ENCODE data around the gene RIN2. TPM values are rescaled to one million over a fixed set of nuclear protein-coding genes. Genes with fewer than 3 reads are reported as not detected.

RIN2 gene
- total and polyA plus RNA-seq, 2 of the 13 experiments (the other 11 are each of a cell fraction or from before 2014, with no cell fraction given), result 2.5 to 5.1 TPM

DNA sequence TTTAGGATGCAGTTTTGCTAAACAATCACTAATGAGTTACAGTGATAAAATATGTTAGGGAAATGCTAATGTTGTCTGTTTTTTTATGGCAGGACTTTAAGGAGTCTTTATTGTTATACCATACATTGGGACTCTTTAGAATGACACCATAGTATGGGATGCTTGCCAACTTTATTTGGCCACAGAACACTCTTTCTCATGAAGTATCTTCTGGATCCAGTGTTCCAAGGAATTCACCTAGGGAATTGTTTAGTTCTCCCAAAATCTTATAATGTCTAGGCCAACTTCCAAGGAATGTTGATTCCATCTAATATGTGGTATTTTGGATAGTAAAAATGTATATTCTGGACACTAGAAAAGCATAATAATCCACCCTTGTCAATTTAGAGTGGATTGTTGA is 3.3 kb downstream of the RIN2 start:
- TF ChIP-seq, protein P1, sequence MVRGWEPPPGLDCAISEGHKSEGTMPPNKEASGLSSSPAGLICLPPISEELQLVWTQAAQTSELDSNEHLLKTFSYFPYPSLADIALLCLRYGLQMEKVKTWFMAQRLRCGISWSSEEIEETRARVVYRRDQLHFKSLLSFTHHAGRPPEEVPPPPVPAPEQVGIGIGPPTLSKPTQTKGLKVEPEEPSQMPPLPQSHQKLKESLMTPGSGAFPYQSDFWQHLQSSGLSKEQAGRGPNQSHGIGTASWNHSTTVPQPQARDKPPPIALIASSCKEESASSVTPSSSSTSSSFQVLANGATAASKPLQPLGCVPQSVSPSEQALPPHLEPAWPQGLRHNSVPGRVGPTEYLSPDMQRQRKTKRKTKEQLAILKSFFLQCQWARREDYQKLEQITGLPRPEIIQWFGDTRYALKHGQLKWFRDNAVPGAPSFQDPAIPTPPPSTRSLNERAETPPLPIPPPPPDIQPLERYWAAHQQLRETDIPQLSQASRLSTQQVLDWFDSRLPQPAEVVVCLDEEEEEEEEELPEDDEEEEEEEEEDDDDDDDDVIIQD (CRISPR knock-in tag; IDR thresholded peaks at IDR 0.05; ENCODE audit: low read depth), result no peak
- TF ChIP-seq CHD2 (IDR thresholded peaks at IDR 0.05; ENCODE audit: low read depth, low read length) (no peak), ZSCAN21 (CRISPR knock-in tag; IDR thresholded peaks at IDR 0.05; ENCODE audit: borderline replicate concordance) (no peak), ZNF709 (CRISPR knock-in tag; IDR thresholded peaks at IDR 0.05) (no peak), RCOR2 (CRISPR knock-in tag; IDR thresholded peaks at IDR 0.05) (no peak), ZNF235 (CRISPR knock-in tag; IDR thresholded peaks at IDR 0.05; ENCODE audit: borderline replicate concordance) (no peak), ZNF788 (CRISPR knock-in tag; IDR thresholded peaks at IDR 0.05; ENCODE audit: borderline replicate concordance) (no peak), CC2D1A (CRISPR knock-in tag; IDR thresholded peaks at IDR 0.05) (no peak), NFATC3 (CRISPR knock-in tag; IDR thresholded peaks at IDR 0.05) (no peak), SP140L (CRISPR knock-in tag; IDR thresholded peaks at IDR 0.05; ENCODE audit: borderline replicate concordance) (no peak), KAT2B (IDR thresholded peaks at IDR 0.05; ENCODE audit: borderline replicate concordance, low read depth, low read length) (no peak), HMGA1 (CRISPR knock-in tag; conservative IDR thresholded peaks at IDR 0.05) (no peak), MED13 (CRISPR knock-in tag; IDR thresholded peaks at IDR 0.05) (no peak), TARDBP (CRISPR knock-in tag; IDR thresholded peaks at IDR 0.05) (no peak), SRSF4 (IDR thresholded peaks at IDR 0.05; ENCODE audit: low read depth, low read length, poor library complexity, severe bottlenecking) (no peak), HNRNPUL1 (IDR thresholded peaks at IDR 0.05; ENCODE audit: low read depth, low read length) (no peak), TOPORS (CRISPR knock-in tag; IDR thresholded peaks at IDR 0.05) (no peak), SCMH1 (CRISPR knock-in tag; IDR thresholded peaks at IDR 0.05; ENCODE audit: borderline replicate concordance) (no peak)
- TF ChIP-seq, protein P2, sequence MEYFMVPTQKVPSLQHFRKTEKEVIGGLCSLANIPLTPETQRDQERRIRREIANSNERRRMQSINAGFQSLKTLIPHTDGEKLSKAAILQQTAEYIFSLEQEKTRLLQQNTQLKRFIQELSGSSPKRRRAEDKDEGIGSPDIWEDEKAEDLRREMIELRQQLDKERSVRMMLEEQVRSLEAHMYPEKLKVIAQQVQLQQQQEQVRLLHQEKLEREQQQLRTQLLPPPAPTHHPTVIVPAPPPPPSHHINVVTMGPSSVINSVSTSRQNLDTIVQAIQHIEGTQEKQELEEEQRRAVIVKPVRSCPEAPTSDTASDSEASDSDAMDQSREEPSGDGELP (IDR thresholded peaks at IDR 0.05; ENCODE audit: borderline replicate concordance, low read depth), result no peak
- TF ChIP-seq, protein P3, sequence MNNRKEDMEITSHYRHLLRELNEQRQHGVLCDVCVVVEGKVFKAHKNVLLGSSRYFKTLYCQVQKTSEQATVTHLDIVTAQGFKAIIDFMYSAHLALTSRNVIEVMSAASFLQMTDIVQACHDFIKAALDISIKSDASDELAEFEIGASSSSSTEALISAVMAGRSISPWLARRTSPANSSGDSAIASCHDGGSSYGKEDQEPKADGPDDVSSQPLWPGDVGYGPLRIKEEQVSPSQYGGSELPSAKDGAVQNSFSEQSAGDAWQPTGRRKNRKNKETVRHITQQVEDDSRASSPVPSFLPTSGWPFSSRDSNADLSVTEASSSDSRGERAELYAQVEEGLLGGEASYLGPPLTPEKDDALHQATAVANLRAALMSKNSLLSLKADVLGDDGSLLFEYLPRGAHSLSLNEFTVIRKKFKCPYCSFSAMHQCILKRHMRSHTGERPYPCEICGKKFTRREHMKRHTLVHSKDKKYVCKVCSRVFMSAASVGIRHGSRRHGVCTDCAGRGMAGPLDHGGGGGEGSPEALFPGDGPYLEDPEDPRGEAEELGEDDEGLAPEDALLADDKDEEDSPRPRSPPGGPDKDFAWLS (CRISPR knock-in tag; IDR thresholded peaks at IDR 0.05; ENCODE audit: borderline replicate concordance), result no peak
- H3K9ac ChIP-seq (ENCODE audit: insufficient read depth, low read depth, low read length), result no peak overlapping the region
- no TSS peak for BruUV-seq (replicated peaks)
- no peak overlapping the region for H3K4me2 ChIP-seq (ENCODE audit: low read depth, low read length)
- H2AFZ ChIP-seq (ENCODE audit: low read length), result no peak overlapping the region
- no peaks in the 10 kb centered on the region for H3K9me3 ChIP-seq (ENCODE audit: low read length)
- in situ Hi-C loops (cut with HindIII; ENCODE audit: extremely low pct_ligation_motif_present, low pct_unique_long_range_greater_than_20kb) (no loop called here), intact Hi-C loops (cut with micrococcal nuclease; ENCODE audit: unreplicated experiment) (no loop called here)
- no peaks in the 10 kb centered on the region for H4K20me1 ChIP-seq (ENCODE audit: insufficient read depth, low read length)
- peaks cover 44% of the 10 kb centered on the region for H3K4me1 ChIP-seq (ENCODE audit: insufficient read depth, low read length)
- ATAC-seq (no peak), DNase-seq (ENCODE audit: low spot score) (no peak), FAIRE-seq (no peak)
- H3K36me3 ChIP-seq (replicated peaks in 1 of 2; ENCODE audit: control insufficient read depth in 1 of 2, insufficient read depth in 2 of 2, low read length in 2 of 2), result no peaks in the 10 kb centered on the region
- POLR2A ChIA-PET, result no interaction called here
- H3K27me3 ChIP-seq (ENCODE audit: control insufficient read depth in 1 of 2, insufficient read depth in 2 of 2, low read length in 2 of 2), result peaks cover 0 to 24% of the 10 kb centered on the region in 2 experiments; a peak in 3 of 5 replicates
- no peak overlapping the region for H3K27ac ChIP-seq (ENCODE audit: extremely low read length, insufficient read depth, low read length)
- no peaks in the 10 kb centered on the region for H3K79me2 ChIP-seq (ENCODE audit: insufficient read depth, low read length)
- no peak overlapping the region for H3K4me3 ChIP-seq (replicated peaks in 1 of 3; ENCODE audit: insufficient read depth in 1 of 3, low read depth in 2 of 3, low read length in 3 of 3)
- CTCF ChIA-PET (ENCODE audit: low intra/inter-chr PET ratio, low total read pairs), result no interaction called here

Measured in HepG2 (cell line).